HepG2 (cell line): ENCODE results near the gene RCC1. TPM values are rescaled to one million over a fixed set of nuclear protein-coding genes. Genes with fewer than 3 reads are reported as not detected.

ENCODE experiments used
- AKAP8 ChIP-seq: sonication (generic); formaldehyde crosslinking; IDR thresholded peaks from 2 replicates; pipeline ENCODE4 v1.5.1; 2020; ENCODE audit warnings: mild to moderate bottlenecking, missing genetic modification reagents
- CHD4 ChIP-seq: fragments of 200-600 bp; sonication (generic); IDR thresholded peaks from 2 replicates; pipeline ENCODE4 v1.7.0; 2017; ENCODE audit warnings: mild to moderate bottlenecking, low read length, borderline replicate concordance
- FOXK2 ChIP-seq: fragments of 450-650 bp; IDR thresholded peaks from 2 replicates; pipeline ENCODE4 v1.6.1; 2016
- HOXA3 ChIP-seq: sonication (generic); formaldehyde crosslinking; IDR thresholded peaks from 2 replicates; pipeline ENCODE4 v1.5.0; 2020; ENCODE audit warnings: missing genetic modification reagents
- LRRFIP1 ChIP-seq: sonication (generic); formaldehyde crosslinking; conservative IDR thresholded peaks from 2 replicates; pipeline ENCODE4 v1.4.0; 2020; ENCODE audit warnings: missing genetic modification reagents
- NAIF1 ChIP-seq: sonication (generic); formaldehyde crosslinking; IDR thresholded peaks from 2 replicates; pipeline ENCODE4 v1.5.0; 2020; ENCODE audit warnings: mild to moderate bottlenecking, missing genetic modification reagents, borderline replicate concordance
- PCBP2 ChIP-seq: fragments of 200-400 bp; formaldehyde crosslinking; optimal IDR thresholded peaks from 2 replicates; pipeline ENCODE3; 2018; ENCODE audit warnings: low read length, low read depth; ENCODE audit not compliant: poor library complexity, severe bottlenecking
- RBM39 ChIP-seq: fragments of 200-400 bp; formaldehyde crosslinking; IDR thresholded peaks from one replicate; pipeline ENCODE4 v1.6.1; 2018; ENCODE audit warnings: antibody characterized with exemption, mild to moderate bottlenecking, low read depth, low read length; ENCODE audit not compliant: poor library complexity, severe bottlenecking
- SUZ12 ChIP-seq: fragments of 150-350 bp; IDR thresholded peaks from 2 replicates; pipeline ENCODE4 v1.6.1; 2014; ENCODE audit warnings: low read depth, low read length
- U2AF1 ChIP-seq: fragments of 200-400 bp; formaldehyde crosslinking; optimal IDR thresholded peaks from 2 replicates; pipeline ENCODE3; 2017; ENCODE audit warnings: mild to moderate bottlenecking, low read depth, low read length
- ZBTB44 ChIP-seq: sonication (generic); formaldehyde crosslinking; IDR thresholded peaks from 2 replicates; pipeline ENCODE4 v1.4.0; 2020; ENCODE audit warnings: missing genetic modification reagents
- ZC3H13 ChIP-seq: sonication (generic); formaldehyde crosslinking; IDR thresholded peaks from 2 replicates; pipeline ENCODE4 v1.8.1; 2023; ENCODE audit warnings: mild to moderate bottlenecking, missing genetic modification reagents, moderate library complexity
- ZFP62 ChIP-seq: sonication (generic); formaldehyde crosslinking; IDR thresholded peaks from 2 replicates; pipeline ENCODE4 v1.4.0; 2020; ENCODE audit warnings: missing genetic modification reagents
- ZMYM3 ChIP-seq: sonication (generic); formaldehyde crosslinking; IDR thresholded peaks from 2 replicates; pipeline ENCODE4 v1.5.1; 2020; ENCODE audit warnings: mild to moderate bottlenecking, missing genetic modification reagents
- ZNF143 ChIP-seq: sonication (generic); formaldehyde crosslinking; IDR thresholded peaks from 2 replicates; pipeline ENCODE4 v1.4.0; 2020; ENCODE audit warnings: missing genetic modification reagents
- ZNF18 ChIP-seq: sonication (generic); formaldehyde crosslinking; IDR thresholded peaks from 2 replicates; pipeline ENCODE4 v1.8.0; 2022; ENCODE audit warnings: mild to moderate bottlenecking, missing genetic modification reagents; ENCODE audit not compliant: insufficient replicate concordance
- ZNF329 ChIP-seq: sonication (generic); formaldehyde crosslinking; IDR thresholded peaks from 2 replicates; pipeline ENCODE4 v1.9.0; 2021; ENCODE audit warnings: low read depth, mild to moderate bottlenecking, missing genetic modification reagents
- ZNF367 ChIP-seq: sonication (generic); formaldehyde crosslinking; IDR thresholded peaks from 2 replicates; pipeline ENCODE4 v1.4.0; 2020; ENCODE audit warnings: missing genetic modification reagents, borderline replicate concordance
- ZNF460 ChIP-seq: sonication (generic); formaldehyde crosslinking; IDR thresholded peaks from 2 replicates; pipeline ENCODE4 v1.5.1; 2020; ENCODE audit warnings: missing genetic modification reagents, mild to moderate bottlenecking, borderline replicate concordance
- ZNF629 ChIP-seq: sonication (generic); formaldehyde crosslinking; conservative IDR thresholded peaks from 2 replicates; pipeline ENCODE4 v1.5.0; 2020; ENCODE audit warnings: missing genetic modification reagents
- ZNF709 ChIP-seq: sonication (generic); formaldehyde crosslinking; IDR thresholded peaks from 2 replicates; pipeline ENCODE4 v1.5.0; 2020; ENCODE audit warnings: mild to moderate bottlenecking, missing genetic modification reagents
- ZZZ3 ChIP-seq: sonication (generic); formaldehyde crosslinking; IDR thresholded peaks from 2 replicates; pipeline ENCODE4 v1.4.0; 2020; ENCODE audit warnings: missing genetic modification reagents, mild to moderate bottlenecking, borderline replicate concordance
- polyA plus RNA-seq, 8 experiments: library from polyadenylated mRNA; depleted of rRNA in 3 of 8; stranded (reverse) in 7 of 8; unstranded in 1 of 8; fragments of >200 nt; fragmentation: Illumina TruSeq in 4 of 8; extraction: Trizol in 4 of 8; gene quantifications; 2 replicates each; pipeline versions ENCODE4 v1.2.1 to v1.2.3, GENCODE V29; 2011 to 2016; ENCODE audit warnings: low read depth in 4 of 8, missing spikeins in 1 of 8, mixed read lengths in 1 of 8; ENCODE audit not compliant: insufficient read depth in 1 of 8
- total RNA-seq, 5 experiments: library from RNA; depleted of rRNA; stranded (reverse); fragments of >200 nt; fragmentation: Illumina TruSeq; extraction: Trizol; gene quantifications; 2 replicates each; pipeline ENCODE4 v1.2.3, GENCODE V29; 2016; ENCODE audit warnings: low read depth in 1 of 5

RCC1 gene
- total and polyA plus RNA-seq, 2 of the 13 experiments (the other 11 are each of a cell fraction or from before 2014, with no cell fraction given) = 47.2 to 80.8 TPM

GRCh38 chr1:28552758-28553663 lies 47.2 kb downstream of the RCC1 start, which contains the start of gene TRNAU1AP (continued):
- TF ChIP-seq FOXK2 (no peak), ZNF329 (CRISPR knock-in tag) (no peak), ZZZ3 (CRISPR knock-in tag) (no peak), ZNF709 (CRISPR knock-in tag) (peak; percentile 82), LRRFIP1 (no peak), ZMYM3 (CRISPR knock-in tag) (no peak), ZC3H13 (CRISPR knock-in tag) (no peak; the same call in 1 of the 2 replicates), CHD4 (no peak), RBM39 (peak; percentile 37), ZNF460 (CRISPR knock-in tag) (peak; percentile 9; the same call in 1 of the 2 replicates), ZNF629 (peak; percentile 8; the same call in 1 of the 2 replicates), PCBP2 (no peak), ZNF18 (CRISPR knock-in tag) (peak; percentile 90), ZFP62 (CRISPR knock-in tag) (no peak), ZNF143 (peak; percentile 45; the same call in 1 of the 2 replicates), SUZ12 (no peak), U2AF1 (no peak), ZNF367 (CRISPR knock-in tag) (no peak; the same call in 1 of the 2 replicates), NAIF1 (CRISPR knock-in tag) (no peak), ZBTB44 (CRISPR knock-in tag) (no peak), AKAP8 (no peak), HOXA3 (CRISPR knock-in tag) (peak; percentile 81)
